ENCODE measurements around the gene MID1.

- TF ChIP-seq CTCF (IDR thresholded peaks at IDR 0.05) (no peak), REST (IDR thresholded peaks at IDR 0.05; ENCODE audit: insufficient read depth in 1 of 2, low read depth in 2 of 2, low read length in 1 of 2) (no peak)
These were observed 114.7 kb downstream of the MID1 start for GRCh38 chrX:10505726-10506125.
